Ishikawa (cell line): ENCODE data around the gene GALNT6.

Experiments used
- CEBPB ChIP-seq: IDR thresholded peaks from 2 replicates; pipeline ENCODE4 v1.6.1; 2012
- CREB1 ChIP-seq: IDR thresholded peaks from 2 replicates; pipeline ENCODE4 v1.6.1; 2012; ENCODE audit warnings: low read depth
- EGR1 ChIP-seq: IDR thresholded peaks from 2 replicates; pipeline ENCODE4 v1.6.1; 2012
- EP300 ChIP-seq: IDR thresholded peaks from 2 replicates; pipeline ENCODE4 v1.6.1; 2012; ENCODE audit warnings: borderline replicate concordance
- FOXM1 ChIP-seq: IDR thresholded peaks from 2 replicates; pipeline ENCODE4 v1.6.1; 2012; ENCODE audit warnings: low read depth, borderline replicate concordance
- MAX ChIP-seq: IDR thresholded peaks from 2 replicates; pipeline ENCODE4 v1.6.1; 2012
- NFIC ChIP-seq: IDR thresholded peaks from 2 replicates; pipeline ENCODE4 v1.6.1; 2012
- RAD21 ChIP-seq: IDR thresholded peaks from 2 replicates; pipeline ENCODE4 v1.6.1; 2012; ENCODE audit warnings: low read depth
- TAF1 ChIP-seq: IDR thresholded peaks from 2 replicates; pipeline ENCODE4 v1.6.1; 2012; ENCODE audit warnings: low read depth, mild to moderate bottlenecking
- TCF12 ChIP-seq: IDR thresholded peaks from 2 replicates; pipeline ENCODE4 v1.6.1; 2012; ENCODE audit warnings: low read depth
- TEAD4 ChIP-seq: IDR thresholded peaks from 2 replicates; pipeline ENCODE4 v1.6.1; 2012
- USF1 ChIP-seq: IDR thresholded peaks from 2 replicates; pipeline ENCODE4 v1.6.1; 2012
- YY1 ChIP-seq: IDR thresholded peaks from 2 replicates; pipeline ENCODE4 v1.6.1; 2012; ENCODE audit warnings: low read depth
- ZBTB7A ChIP-seq: IDR thresholded peaks from 2 replicates; pipeline ENCODE4 v1.6.1; 2012; ENCODE audit warnings: low read depth
- TF ChIP-seq, protein P1 (sequence below): IDR thresholded peaks from 2 replicates; pipeline ENCODE4 v1.6.1; 2012; ENCODE audit warnings: low read depth, mild to moderate bottlenecking

Gene GALNT6

DNA sequence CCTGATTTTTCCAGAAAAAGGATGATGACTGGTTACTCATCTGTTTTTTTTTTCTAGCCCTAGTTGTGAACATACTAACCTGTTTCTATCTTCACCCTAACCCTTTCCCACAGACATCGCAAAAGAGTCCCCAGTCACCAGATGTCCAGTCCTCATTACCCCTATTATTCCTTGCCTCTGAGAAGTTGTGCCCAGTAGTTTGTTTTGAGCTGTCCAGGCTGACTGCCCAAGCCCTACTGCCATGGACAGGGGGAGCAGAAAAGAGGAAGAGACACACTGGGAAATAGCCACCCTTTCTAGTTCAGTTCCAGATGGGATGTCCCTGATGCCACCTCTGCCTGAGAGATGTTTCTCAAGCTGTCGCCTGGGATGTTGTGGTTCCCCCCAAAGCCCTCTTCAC, 30.9 kb downstream of the GALNT6 start:
- TF ChIP-seq USF1: no peak
- TF ChIP-seq, protein P1, sequence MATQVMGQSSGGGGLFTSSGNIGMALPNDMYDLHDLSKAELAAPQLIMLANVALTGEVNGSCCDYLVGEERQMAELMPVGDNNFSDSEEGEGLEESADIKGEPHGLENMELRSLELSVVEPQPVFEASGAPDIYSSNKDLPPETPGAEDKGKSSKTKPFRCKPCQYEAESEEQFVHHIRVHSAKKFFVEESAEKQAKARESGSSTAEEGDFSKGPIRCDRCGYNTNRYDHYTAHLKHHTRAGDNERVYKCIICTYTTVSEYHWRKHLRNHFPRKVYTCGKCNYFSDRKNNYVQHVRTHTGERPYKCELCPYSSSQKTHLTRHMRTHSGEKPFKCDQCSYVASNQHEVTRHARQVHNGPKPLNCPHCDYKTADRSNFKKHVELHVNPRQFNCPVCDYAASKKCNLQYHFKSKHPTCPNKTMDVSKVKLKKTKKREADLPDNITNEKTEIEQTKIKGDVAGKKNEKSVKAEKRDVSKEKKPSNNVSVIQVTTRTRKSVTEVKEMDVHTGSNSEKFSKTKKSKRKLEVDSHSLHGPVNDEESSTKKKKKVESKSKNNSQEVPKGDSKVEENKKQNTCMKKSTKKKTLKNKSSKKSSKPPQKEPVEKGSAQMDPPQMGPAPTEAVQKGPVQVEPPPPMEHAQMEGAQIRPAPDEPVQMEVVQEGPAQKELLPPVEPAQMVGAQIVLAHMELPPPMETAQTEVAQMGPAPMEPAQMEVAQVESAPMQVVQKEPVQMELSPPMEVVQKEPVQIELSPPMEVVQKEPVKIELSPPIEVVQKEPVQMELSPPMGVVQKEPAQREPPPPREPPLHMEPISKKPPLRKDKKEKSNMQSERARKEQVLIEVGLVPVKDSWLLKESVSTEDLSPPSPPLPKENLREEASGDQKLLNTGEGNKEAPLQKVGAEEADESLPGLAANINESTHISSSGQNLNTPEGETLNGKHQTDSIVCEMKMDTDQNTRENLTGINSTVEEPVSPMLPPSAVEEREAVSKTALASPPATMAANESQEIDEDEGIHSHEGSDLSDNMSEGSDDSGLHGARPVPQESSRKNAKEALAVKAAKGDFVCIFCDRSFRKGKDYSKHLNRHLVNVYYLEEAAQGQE: no peak
- TF ChIP-seq EP300: no peak
- TF ChIP-seq YY1: no peak
- TF ChIP-seq TAF1: no peak
- TF ChIP-seq FOXM1: no peak
- TF ChIP-seq RAD21: no peak
- TF ChIP-seq CEBPB: no peak
- TF ChIP-seq MAX: no peak

GRCh38 chr12:51359851-51360250, 31.4 kb downstream of the GALNT6 start:
- TF ChIP-seq ZBTB7A (no peak), NFIC (no peak), EGR1 (no peak), CEBPB (no peak), CREB1 (no peak), EP300 (no peak), USF1 (no peak), FOXM1 (no peak), YY1 (no peak)

DNA sequence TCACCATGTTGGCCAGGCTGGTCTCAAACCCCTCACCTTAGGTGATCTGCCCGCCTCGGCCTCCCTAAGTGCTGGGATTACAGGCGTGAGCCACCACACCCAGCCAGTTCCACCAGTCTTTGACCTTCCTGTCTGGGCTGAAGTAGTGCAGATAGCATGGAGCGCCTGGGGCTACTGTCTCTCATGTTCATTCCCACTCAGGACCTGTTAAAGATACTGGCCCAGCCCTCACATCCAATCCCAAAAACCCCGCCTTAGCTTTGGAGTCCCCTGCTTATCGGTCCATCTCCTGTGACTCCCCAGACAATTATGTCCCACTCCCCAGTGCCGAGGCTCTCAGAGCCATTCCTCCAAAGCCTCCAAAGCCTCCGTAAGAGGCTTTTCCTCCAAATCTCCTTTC, 32.7 kb downstream of the GALNT6 start:
- no peak for TF ChIP-seq USF1
- TF ChIP-seq CREB1: no peak
- no peak for TF ChIP-seq CEBPB
- TF ChIP-seq NFIC: no peak
- TF ChIP-seq YY1: no peak
- no peak for TF ChIP-seq MAX
- no peak for TF ChIP-seq TCF12
- TF ChIP-seq TEAD4: no peak
- no peak for TF ChIP-seq EP300
- TF ChIP-seq RAD21: no peak
- TF ChIP-seq EGR1: no peak

DNA sequence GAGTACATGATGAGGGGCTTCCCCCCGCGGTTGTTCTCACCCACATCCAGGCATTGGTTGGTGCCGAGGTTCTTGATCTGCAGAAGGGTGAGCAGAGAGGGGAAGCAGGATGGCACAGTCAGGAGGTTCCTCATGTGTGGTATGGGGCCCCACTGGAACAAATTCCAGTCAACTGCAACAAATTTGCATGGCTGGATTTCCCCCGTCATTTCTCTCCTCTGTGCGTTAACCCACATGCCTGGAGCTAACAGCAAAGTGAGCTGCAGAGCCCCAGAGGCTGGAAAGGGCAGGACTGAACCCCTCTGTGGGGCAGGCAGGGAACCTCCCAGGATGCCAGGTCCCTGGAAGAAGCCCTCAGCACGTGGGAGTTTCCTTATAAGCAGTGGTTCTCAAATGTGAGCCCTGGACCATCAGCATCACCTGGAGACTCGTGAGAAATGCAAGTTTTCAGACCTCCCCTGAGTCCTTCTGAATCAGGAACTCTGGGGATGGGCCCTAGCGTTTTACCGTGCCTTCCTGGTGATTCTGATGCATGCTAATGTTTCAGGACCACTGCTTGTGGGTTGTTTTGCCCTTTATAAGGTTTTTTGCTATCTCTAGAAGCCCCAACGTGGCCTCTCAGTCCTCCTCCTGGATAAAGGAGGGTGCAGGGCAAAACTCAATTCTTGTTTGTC, 33.7 kb downstream of the GALNT6 start:
- TF ChIP-seq USF1 (no peak), RAD21 (no peak), EP300 (no peak), CREB1 (no peak), ZBTB7A (no peak), CEBPB (no peak), FOXM1 (no peak), NFIC (no peak), EGR1 (no peak), TCF12 (no peak), TEAD4 (no peak)
- TF ChIP-seq, protein P1: no peak

- TF ChIP-seq, protein P1: no peak
- TF ChIP-seq CREB1 (no peak), RAD21 (peak; percentile 88), FOXM1 (no peak), CEBPB (no peak), YY1 (no peak)
Observed at GRCh38 chr12:51351913-51352532, 39.2 kb downstream of the GALNT6 start.
